Endometrium (tissue), 2 donors: ENCODE data around the gene UBE2R2.
"Not testable (repeated sequence)": the region's sequence is repeated elsewhere in the genome, so short reads cannot be mapped to it uniquely, and the experiment has no call there.

ENCODE experiments used
- FAIRE-seq: peaks from 2 replicates; lab custom pipeline; 2012; peaks lifted over from hg19 to GRCh38; lab: Jason Lieb, UNC
- donor health status: control.
- donor health status: control.

The UBE2R2 gene, protein sequence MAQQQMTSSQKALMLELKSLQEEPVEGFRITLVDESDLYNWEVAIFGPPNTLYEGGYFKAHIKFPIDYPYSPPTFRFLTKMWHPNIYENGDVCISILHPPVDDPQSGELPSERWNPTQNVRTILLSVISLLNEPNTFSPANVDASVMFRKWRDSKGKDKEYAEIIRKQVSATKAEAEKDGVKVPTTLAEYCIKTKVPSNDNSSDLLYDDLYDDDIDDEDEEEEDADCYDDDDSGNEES

DNA sequence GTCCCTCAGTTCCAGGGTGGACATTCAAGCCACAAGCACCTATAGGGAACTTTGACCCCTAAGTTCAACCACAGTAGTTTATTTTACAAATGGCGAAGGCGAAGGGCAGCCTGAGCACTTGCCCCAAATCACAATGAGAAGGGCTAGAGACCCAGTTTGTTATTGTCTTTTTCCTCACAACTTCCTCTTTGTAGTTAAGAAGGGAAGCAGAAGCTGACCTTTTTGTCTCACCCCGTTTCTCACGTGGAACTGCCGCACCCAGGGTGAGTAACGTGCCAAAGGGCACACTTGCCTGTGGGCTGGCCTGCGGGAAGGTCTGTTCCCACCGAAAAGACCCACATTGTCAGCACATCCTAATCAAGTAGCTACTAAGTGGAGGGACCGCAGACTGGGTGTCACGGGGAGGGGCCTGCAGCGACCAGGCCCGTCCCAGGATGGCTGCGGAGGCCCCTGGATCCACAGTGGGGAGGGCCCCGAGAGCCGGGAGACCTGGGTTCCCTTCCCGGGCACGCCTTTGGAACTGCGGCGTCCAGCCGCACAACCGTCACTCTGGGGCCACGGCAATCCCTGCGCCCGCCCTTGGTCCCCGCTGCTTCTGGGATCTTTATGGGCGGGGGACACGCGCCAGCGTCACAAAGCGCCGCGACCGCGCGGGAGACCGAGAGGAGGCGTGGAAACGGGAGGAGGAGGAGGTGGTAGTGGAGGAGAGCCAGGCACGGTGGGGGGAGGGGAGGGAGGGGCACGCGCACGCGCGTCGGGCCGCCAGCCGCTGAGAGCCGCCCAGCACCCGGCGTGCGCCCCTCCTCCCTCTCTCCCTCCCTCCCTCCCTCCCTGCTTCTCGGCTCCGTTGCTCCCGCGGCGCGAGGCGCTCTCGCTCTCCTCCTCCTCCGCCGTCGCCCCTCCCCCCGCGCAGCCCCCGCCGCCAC is at the start of gene UBE2R2:
UBE2R2 (plus strand) TSS at position 834 of the 926 bp plus-strand sequence. CDS start 598 bp downstream, outside the sequence.
- FAIRE-seq: no peak

GRCh38 chr9:33770156-33770880 is 46.6 kb upstream of the UBE2R2 start:
- not testable (repeated sequence) for FAIRE-seq

DNA sequence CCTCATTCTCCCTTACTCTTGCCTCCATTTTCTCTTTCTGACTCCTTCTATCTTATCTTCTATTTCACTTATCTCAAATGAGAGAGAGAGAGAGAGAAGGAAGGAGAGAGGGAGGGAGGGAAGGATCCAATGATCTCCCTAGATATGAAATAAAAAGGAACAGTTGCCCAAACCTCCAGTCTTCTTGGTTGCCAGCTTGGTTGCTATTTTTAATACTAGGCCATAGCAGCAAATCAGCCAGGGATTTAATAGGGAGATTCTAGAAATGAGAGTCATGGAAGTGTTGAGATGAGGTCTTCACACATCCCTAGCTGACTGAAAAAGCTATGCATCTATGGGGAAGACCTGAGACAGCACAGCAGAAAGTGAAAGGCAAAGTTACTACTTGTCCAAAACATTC is 43.8 kb upstream of the UBE2R2 start:
- FAIRE-seq: not testable (repeated sequence)

GRCh38 chr9:33774074-33774659 is 42.8 kb upstream of the UBE2R2 start:
- not testable (repeated sequence) for FAIRE-seq

- peak; percentile 37 for FAIRE-seq
Measured at GRCh38 chr9:33776578-33776977, 40.4 kb upstream of the UBE2R2 start.

- FAIRE-seq: no peak
Measured at GRCh38 chr9:33778700-33779351, 38.1 kb upstream of the UBE2R2 start.

DNA sequence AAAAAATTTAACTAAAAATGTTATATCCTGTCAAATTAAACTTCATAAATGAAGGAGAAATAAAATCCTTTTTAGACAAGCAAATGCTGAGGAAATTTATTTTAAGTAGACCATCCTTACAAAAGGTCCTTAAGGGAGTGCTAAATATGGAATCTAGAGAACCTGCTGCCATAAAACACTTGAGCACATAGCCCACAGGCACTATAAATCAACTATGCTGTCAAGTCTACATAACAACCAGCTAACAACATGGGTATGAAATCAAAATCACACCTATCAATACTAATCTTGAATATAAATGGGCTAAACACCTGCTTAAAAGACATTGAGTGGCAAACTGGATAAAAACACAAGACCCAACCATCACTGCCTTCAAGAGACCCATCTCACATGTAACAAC is 36.7 kb upstream of the UBE2R2 start:
- FAIRE-seq: no peak

DNA sequence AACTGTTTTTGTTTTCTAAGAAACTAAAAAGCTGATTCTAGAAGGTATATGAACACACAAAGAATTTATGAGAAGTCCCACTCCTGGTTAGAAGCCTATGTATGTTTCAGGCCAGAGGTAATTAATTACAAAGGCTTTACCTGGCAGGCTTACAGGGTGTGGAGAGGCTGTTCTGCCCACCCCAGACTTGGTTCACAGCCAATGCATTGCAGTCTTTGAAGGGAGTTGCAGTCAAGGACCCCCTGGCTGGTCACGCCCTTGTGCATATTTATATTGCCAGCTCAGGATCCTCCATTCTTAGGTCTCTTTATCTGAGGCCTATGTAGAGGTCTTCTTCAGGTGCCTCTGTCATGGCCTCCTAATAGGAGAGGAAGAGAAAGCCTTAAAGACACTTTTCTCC is 35.2 kb upstream of the UBE2R2 start:
- FAIRE-seq: no peak

GRCh38 chr9:33782395-33783152 is 34.4 kb upstream of the UBE2R2 start:
- no peak for FAIRE-seq

GRCh38 chr9:33785914-33786313 is 31.0 kb upstream of the UBE2R2 start:
- FAIRE-seq: no peak

GRCh38 chr9:33786681-33787080 is 30.3 kb upstream of the UBE2R2 start:
- no peak for FAIRE-seq

DNA sequence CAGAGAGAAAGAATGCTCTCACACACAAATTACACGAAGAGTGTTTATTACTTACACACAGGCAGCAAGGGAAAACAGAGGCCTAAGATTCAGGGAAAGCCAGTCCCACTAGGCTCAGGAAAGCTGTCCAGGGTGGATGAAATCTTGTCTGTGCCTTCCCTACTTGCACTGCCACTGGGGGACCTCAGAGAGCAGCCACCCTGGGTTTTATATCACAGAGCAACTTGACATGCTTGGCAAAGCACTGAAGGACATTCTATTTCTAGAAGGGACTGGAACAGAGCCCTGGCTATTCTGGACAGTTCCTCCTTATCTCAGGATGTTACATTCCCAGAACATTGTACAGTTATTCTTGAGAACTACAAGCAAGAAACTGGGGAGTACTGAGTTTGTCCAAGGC is 29.1 kb upstream of the UBE2R2 start:
- no peak for FAIRE-seq

- not testable (repeated sequence) for FAIRE-seq
Measured at GRCh38 chr9:33789429-33789828, 27.5 kb upstream of the UBE2R2 start.

DNA sequence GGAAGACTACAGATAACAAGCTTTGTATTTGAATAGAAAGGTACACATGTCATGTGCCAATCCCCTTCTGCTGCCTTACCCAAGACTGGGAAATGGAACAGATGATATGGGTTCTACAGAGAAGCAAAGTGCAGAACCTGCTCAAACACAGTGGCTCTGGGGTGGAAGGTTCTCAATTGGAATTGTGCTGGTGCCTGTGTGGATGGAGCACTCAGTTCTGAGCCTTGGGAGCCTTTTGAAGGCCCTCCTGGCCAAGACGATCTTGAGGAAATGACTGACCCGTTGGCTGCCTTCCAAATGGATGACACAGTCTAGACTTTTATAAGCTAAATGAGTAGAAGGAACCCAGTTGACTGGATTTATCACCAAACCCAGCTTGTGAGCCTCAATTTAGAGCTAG is 25.8 kb upstream of the UBE2R2 start:
- FAIRE-seq: no peak

DNA sequence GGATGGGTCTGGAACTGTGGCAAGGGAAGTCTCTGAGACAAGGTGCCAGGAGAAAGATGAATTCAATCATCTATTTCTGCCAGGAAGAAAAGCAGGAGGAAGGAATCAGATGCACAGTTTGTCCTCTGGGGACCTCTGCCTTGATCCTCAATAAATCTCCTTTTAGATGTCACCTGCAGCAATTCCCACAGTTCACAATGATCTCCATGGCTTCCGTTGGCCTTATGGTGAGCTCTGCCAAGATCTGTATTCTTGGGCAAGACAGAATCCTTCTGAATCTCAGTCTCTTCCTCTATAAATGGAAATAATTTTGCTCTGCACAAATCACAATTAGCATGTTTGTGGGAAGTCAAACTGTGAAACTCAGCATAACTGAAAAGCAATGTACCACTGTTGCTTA is 23.5 kb upstream of the UBE2R2 start:
- FAIRE-seq: not testable (repeated sequence)

- no peak for FAIRE-seq
Measured at GRCh38 chr9:33794560-33794959, 22.4 kb upstream of the UBE2R2 start.

GRCh38 chr9:33795281-33795680 is 21.7 kb upstream of the UBE2R2 start, which contains the start of gene PRSS3:
TSS of gene PRSS3 (plus strand) at chr9:33795561. CDS start at chr9:33795574, 13 bp downstream.
- FAIRE-seq: no peak

DNA sequence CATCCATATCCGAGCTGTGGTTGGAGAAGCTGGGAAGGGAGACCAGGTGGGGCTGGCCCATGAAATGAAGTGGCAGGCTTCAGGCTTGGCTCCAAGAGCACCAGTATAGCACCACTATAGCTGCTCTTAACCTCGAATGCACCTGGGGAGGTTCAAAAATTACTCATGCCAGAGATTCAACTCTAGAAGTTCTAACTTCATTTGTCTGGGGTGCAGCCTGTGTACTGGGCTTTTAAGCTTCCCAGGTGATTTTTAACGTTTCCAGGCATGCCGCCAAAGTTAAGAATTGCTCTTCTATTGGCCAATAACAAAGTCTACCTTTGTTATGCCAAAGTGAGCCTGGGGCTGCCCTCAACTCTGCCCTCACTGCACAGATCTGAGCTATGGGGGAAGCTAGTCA is 21.1 kb upstream of the UBE2R2 start:
- no peak for FAIRE-seq

- not testable (repeated sequence) for FAIRE-seq
Measured at GRCh38 chr9:33796679-33797078, 20.3 kb upstream of the UBE2R2 start.

GRCh38 chr9:33797837-33798236 is 19.1 kb upstream of the UBE2R2 start:
- FAIRE-seq: no peak

DNA sequence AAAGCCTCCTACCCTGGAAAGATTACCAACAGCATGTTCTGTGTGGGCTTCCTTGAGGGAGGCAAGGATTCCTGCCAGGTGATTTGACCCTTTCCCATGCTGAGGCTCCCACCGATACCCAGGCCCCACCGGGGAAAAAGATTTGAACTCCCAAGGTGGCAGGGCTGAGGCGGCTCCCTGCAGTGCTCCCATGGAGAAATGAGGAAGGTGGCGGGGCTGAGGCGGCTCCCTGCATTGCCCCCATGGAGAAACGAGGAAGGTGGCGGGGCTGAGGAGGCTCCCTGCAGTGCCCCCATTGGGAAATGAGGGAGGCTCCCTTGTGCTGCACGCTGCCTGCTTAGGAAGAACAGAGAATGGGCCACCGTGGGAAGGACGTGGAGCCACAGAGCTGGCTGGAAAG is 18.4 kb upstream of the UBE2R2 start:
- no peak for FAIRE-seq
